Ovary (tissue), 3 donors: Measurements from ENCODE around the gene DPY30.

ENCODE experiments used
- CTCF ChIP-seq, 3 donors: fragments of 450-650 bp in 2 of 3; fragments of 200-600 bp in 1 of 3; IDR thresholded peaks; one replicate each; pipeline versions ENCODE4 v1.5.1 to v1.8.0; 2016 to 2022; ENCODE audit warnings: antibody characterized with exemption in 3 of 3, mild to moderate bottlenecking in 1 of 3
- POLR2A ChIP-seq: fragments of 450-650 bp; IDR thresholded peaks from one replicate; pipeline ENCODE4 v1.6.1; 2017; ENCODE audit warnings: antibody characterized with exemption, mild to moderate bottlenecking, moderate library complexity
- donor health status: DM: no; HTN: no; CAD: no.

GRCh38 chr2:32008805-32009515 is 30.6 kb downstream of the DPY30 start:
- TF ChIP-seq CTCF (IDR thresholded peaks at IDR 0.05) (no peak), POLR2A (no peak)
